GM18502 (cell line): Measurements from ENCODE around the gene ASIC2.

Source experiments
- ATAC-seq: cut with Tn5 transposase; IDR thresholded peaks from one replicate; pipeline ENCODE4 v1.9.1; 2021; ENCODE audit warnings: mild to moderate bottlenecking; ENCODE audit not compliant: unreplicated experiment, poor library complexity

ASIC2 gene

DNA sequence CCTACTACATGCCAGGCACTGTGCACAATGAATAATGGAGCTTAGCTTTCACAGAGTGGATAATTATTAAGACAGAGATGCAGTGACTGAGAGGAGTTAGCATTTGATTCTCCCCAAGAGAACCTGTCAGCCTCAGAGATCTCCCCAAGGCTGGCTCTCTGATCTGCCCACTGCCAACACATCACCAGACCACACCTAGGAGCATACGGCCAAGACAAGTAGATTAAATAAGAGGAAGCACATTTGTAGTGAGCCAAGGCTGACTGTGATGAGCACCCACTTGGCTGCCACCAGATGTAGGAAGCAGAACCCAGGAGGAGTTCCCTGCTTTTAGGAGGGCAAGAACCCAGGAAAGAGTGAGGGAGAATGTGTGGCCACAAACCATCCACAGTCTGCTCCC is 171.3 kb downstream of the ASIC2 start:
- ATAC-seq: no peak

GRCh38 chr17:33121272-33121671 is 171.8 kb downstream of the ASIC2 start:
- no peak for ATAC-seq

DNA sequence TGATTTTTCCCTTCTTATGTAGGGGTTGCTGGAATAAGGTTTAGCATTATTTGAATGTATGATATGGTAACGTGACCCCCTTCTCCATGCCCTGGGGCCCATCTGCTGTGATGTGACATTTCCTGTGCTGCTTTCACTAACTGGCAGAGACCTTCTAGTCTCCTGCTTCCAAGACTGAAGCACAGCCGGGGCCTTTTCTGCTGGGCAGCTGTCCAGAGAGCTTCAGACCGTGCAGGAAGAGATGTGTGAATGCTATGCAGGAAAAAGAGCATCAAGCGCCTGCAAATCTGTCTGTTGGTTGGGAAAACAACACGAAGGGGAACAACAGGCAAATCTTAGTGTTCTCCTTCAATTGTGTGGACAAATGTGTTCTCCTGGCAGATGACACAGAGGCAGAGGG is 173.0 kb downstream of the ASIC2 start:
- ATAC-seq: no peak

- no peak for ATAC-seq
These were observed 174.6 kb downstream of the ASIC2 start for GRCh38 chr17:33118391-33119075.

- ATAC-seq: no peak
These were observed 177.0 kb downstream of the ASIC2 start for GRCh38 chr17:33116021-33116551.

DNA sequence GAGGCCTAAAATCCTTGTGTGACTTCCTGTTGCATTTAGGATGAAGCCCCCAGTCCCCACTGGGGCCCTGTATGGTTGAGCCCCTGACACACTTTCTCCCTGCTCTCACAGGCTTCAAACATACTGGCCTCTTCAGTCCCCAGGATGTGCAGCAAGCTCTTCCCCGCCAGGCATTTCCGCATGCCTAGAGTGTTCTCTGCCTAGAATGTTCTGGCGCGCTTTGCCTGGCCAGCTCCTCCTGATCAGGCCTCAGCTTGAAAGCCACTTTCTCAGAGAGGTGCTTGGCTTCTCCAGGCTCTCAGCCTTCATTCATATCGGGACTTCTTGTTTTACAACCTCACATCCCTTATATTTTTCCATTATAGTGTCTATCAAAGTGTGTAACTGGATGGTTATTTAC is 177.7 kb downstream of the ASIC2 start:
- no peak for ATAC-seq

DNA sequence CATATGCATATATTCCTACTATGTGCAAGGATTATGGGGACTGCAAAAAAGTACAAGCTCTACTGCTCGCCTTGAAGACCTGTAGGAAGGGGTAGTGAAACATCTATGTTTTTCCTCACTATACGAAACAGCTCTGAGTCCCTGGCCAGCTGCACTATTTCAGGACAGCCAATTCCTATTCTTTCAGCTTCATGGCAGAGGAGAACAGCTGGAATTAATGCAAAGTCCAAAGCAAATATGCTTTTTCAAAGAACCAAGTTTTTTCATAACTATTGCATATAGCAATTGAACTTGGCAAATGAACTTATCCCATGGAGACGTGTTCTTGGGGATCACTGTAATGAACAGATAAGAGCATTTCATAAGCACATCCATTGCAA is 179.1 kb downstream of the ASIC2 start:
- ATAC-seq: no peak

GRCh38 chr17:33113276-33113990 is 179.7 kb downstream of the ASIC2 start:
- no peak for ATAC-seq

- ATAC-seq: no peak
These were observed 180.3 kb downstream of the ASIC2 start for GRCh38 chr17:33112763-33113162.

DNA sequence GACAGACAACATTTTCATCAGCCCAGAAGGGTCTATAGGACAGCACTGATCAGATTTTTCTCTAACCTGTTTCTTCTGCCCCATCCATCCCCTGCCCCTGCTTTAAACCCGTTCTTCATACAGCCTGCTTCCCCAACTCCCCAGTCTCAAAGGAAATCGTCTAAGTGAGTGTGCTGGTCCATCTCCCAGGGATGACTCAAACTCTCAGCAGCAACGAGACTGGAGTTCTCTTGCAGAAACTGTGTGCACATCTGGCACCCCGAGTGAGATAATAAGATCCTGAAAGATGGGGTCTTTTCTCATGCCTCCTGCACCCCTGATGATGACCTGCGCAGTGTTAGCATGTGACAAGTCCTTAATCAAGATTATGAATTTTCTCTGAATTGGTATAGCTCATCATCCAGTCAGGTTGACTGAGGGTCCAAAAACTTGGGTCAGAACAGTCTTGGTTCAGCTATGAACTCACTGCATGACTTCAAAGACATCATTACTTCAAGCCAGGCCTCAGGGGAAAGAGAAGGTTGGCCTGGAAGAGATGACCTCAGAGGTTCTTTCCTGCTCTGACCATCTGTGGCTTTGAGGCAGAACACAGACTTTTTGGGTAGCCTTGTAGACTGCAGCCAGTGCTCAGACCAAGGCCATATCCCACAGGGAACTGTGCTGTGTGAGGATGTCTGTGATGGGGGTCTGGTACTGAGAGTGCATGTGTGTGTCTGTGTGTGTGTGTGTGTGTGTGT is 183.6 kb downstream of the ASIC2 start:
- ATAC-seq: no peak

- no peak for ATAC-seq
These were observed 186.4 kb downstream of the ASIC2 start for GRCh38 chr17:33106525-33107165.

DNA sequence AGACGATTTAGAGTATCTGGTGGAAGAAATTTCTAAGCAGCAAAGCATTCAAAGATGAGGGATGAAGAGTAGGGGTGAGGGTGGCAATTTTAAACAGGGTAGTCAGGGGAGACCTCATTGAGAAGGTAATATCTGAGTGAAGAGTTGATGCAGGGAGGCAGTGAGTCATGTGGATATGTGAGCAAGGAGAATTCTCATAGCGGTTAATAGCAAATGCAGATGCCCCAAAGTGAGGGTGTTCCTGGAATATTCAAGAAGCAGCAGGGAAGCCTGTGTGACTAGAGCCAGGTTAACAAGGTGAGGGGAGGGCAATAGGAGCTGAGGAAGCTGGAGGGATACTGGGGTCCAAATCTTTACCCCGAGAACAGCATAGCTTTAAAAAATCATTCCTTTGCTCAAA is 187.2 kb downstream of the ASIC2 start:
- ATAC-seq: no peak

- no peak for ATAC-seq
These were observed 193.2 kb downstream of the ASIC2 start for GRCh38 chr17:33099906-33100305.

- no peak for ATAC-seq
These were observed 193.8 kb downstream of the ASIC2 start for GRCh38 chr17:33099252-33099651.

DNA sequence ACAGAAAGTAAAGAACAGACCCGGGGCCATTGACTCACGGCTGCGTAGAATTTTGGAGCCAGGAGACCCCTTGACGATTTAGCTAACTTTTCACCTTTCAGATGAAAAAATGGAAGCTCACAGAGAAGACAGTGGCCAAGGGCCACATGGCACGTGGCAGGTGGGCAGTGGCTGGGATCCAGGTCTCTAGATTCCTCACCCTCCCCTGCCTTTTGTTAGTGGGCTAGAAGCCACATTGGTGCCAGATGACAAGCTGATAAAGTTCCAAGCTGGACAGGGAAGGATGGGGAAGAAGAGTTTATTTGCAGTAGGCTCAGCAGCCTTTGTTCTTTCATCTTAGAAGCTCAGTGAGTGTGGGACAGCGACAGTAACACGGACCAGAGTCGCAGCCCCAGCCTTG is 195.7 kb downstream of the ASIC2 start:
- ATAC-seq: no peak

- no peak for ATAC-seq
These were observed 196.9 kb downstream of the ASIC2 start for GRCh38 chr17:33096161-33096560.

DNA sequence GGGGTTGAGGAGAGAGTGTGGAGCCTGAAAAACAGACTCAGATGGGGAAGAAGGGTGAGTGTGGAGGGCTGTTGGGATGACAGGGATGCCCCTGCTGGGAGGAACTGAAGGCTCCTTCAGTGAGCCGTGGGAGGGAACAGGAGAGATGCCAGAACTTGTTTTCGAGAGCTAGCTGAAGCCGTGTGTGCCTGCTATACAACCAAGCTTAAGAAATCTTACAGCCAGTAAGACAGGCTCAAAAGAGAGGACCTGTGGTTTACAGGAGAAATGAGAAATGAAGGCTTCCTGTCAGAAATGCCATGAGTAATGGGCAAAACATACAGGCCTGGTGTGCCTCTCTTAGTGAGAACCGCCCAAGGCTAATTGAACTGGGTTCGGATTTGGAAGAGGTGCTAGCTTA is 201.8 kb downstream of the ASIC2 start:
- ATAC-seq: no peak

- no peak for ATAC-seq
These were observed 202.3 kb downstream of the ASIC2 start for GRCh38 chr17:33090806-33091205.

- ATAC-seq: no peak
These were observed 206.2 kb downstream of the ASIC2 start for GRCh38 chr17:33086878-33087277.

GRCh38 chr17:33086041-33086440 is 207.1 kb downstream of the ASIC2 start:
- ATAC-seq: no peak

DNA sequence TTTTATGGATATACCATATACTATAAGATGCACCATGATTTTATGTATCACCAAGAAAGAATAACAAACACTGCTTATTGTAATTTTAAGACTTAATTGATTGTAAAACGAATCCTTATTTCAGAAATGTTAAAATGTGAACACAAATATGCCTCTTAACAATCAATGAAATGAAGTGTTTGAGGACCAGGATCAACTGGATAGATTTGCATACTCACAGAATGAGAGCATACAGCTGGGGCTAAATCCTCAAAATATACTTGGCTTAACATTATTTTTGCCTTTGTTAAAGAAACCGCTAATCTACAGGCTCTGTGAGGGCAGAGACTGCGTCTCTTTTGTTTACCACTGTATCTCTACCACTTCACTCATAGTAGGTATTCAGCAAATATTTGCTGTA is 207.8 kb downstream of the ASIC2 start:
- ATAC-seq: no peak
